Esophagus squamous epithelium (tissue), 5 donors: ENCODE measurements around the gene ENO4. TPM values are rescaled to one million over a fixed set of nuclear protein-coding genes. Genes with fewer than 3 reads are reported as not detected.

Experiments
- DNase-seq: peaks from one replicate; lab custom pipeline; 2025; lab: John Stamatoyannopoulos, UW
- H3K27ac ChIP-seq, 4 donors: fragments of 200-600 bp; sonication (generic); one replicate each; pipeline ENCODE4 v1.5.1; 2016 to 2019; ENCODE audit warnings: mild to moderate bottlenecking in 1 of 4
- H3K27me3 ChIP-seq, 4 donors: fragments of 200-600 bp; sonication (generic); 1 replicate in 3 of 4; 2 replicates in 1 of 4; pipeline versions ENCODE4 v1.5.1 to v1.6.0; 2017 to 2021; ENCODE audit warnings: antibody characterized with exemption in 1 of 4
- H3K36me3 ChIP-seq, 3 donors: fragments of 200-600 bp; sonication (generic); one replicate each; pipeline ENCODE4 v1.5.1; 2016 to 2019
- H3K4me1 ChIP-seq, 3 donors: fragments of 200-600 bp; sonication (generic); one replicate each; pipeline ENCODE4 v1.5.1; 2017 to 2019
- H3K4me3 ChIP-seq, 4 donors: fragments of 200-600 bp; sonication (generic); 1 replicate in 3 of 4; 2 replicates in 1 of 4; pipeline ENCODE4 v1.5.1; 2016 to 2019; ENCODE audit warnings: mild to moderate bottlenecking in 2 of 4, moderate library complexity in 1 of 4
- H3K9me3 ChIP-seq, 3 donors: fragments of 200-600 bp; sonication (generic); one replicate each; pipeline ENCODE4 v1.5.1; 2016 to 2019
- POLR2A ChIP-seq, 4 donors: fragments of 450-650 bp; IDR thresholded peaks; one replicate each; pipeline ENCODE4 v1.6.1; 2017; ENCODE audit warnings: antibody characterized with exemption in 4 of 4, mild to moderate bottlenecking in 4 of 4, moderate library complexity in 3 of 4
- WGBS, 2 donors: methylation state at CpG; one replicate each; pipeline ENCODE4 v1.1.5; 2018; 5-methylcytosine and 5-hydroxymethylcytosine counted together
- intact Hi-C: fragments of 100-400 bp; cut with DNase I; formaldehyde crosslinking; loops from one replicate; pipeline ENCODE4 v1.15.0; 2022
- total RNA-seq, 4 donors: library from RNA; depleted of rRNA; stranded (reverse); fragments of >200 nt; gene quantifications; one replicate each; pipeline ENCODE4 v1.1.0, GENCODE V29; 2016
- TF ChIP-seq, protein P1 (sequence below), 6 experiments: fragments of 450-650 bp in 4 of 6; fragments of 200-600 bp in 2 of 6; sonication (generic) in 2 of 6; IDR thresholded peaks; one replicate each; pipeline ENCODE4 v1.5.1; 2016 to 2019; ENCODE audit warnings: antibody characterized with exemption in 6 of 6, mild to moderate bottlenecking in 4 of 6, moderate library complexity in 4 of 6
- donor health status: DM: yes; HTN: yes; CAD: no.

The ENO4 gene
- total RNA-seq, 4 donors from 2014 or later: 0.19 to 0.64 TPM; not detected in 2

GRCh38 chr10:116892907-116893685 lies 43.8 kb downstream of the ENO4 start:
- DNase-seq: no peak
- Histone ChIP-seq H3K9me3 (no peaks in the 10 kb centered on the region), H3K27ac (no peak overlapping the region), H3K4me3 (no peak overlapping the region), H3K4me1 (peaks cover 0 to 15% (median 2%) of the 10 kb centered on the region in 3 donors), H3K36me3 (no peaks in the 10 kb centered on the region), H3K27me3 (no peaks in the 10 kb centered on the region)
- 61 to 73% methylated on average over 10 of the region's 11 CpGs for WGBS, 2 donors
- TF ChIP-seq POLR2A (IDR thresholded peaks at IDR 0.05): no peak
- TF ChIP-seq, protein P1, sequence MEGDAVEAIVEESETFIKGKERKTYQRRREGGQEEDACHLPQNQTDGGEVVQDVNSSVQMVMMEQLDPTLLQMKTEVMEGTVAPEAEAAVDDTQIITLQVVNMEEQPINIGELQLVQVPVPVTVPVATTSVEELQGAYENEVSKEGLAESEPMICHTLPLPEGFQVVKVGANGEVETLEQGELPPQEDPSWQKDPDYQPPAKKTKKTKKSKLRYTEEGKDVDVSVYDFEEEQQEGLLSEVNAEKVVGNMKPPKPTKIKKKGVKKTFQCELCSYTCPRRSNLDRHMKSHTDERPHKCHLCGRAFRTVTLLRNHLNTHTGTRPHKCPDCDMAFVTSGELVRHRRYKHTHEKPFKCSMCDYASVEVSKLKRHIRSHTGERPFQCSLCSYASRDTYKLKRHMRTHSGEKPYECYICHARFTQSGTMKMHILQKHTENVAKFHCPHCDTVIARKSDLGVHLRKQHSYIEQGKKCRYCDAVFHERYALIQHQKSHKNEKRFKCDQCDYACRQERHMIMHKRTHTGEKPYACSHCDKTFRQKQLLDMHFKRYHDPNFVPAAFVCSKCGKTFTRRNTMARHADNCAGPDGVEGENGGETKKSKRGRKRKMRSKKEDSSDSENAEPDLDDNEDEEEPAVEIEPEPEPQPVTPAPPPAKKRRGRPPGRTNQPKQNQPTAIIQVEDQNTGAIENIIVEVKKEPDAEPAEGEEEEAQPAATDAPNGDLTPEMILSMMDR (IDR thresholded peaks at IDR 0.05): no peak
- intact Hi-C loops: no loop called here

- TF ChIP-seq, protein P1 (IDR thresholded peaks at IDR 0.05): no peak
- no peak for TF ChIP-seq POLR2A (IDR thresholded peaks at IDR 0.05)
- no peak for DNase-seq
- Histone ChIP-seq H3K9me3 (no peaks in the 10 kb centered on the region), H3K4me3 (no peak overlapping the region), H3K27ac (no peak overlapping the region), H3K4me1 (peaks cover 0 to 9% (median 0%) of the 10 kb centered on the region in 3 donors), H3K36me3 (no peaks in the 10 kb centered on the region), H3K27me3 (no peaks in the 10 kb centered on the region)
- intact Hi-C loops: no loop called here
Observed at GRCh38 chr10:116893686-116894037, 44.4 kb downstream of the ENO4 start.

GRCh38 chr10:116899626-116900025 lies 50.3 kb downstream of the ENO4 start:
- Histone ChIP-seq H3K36me3 (peaks cover 0 to 30% (median 0%) of the 10 kb centered on the region in 3 donors), H3K27me3 (no peaks in the 10 kb centered on the region), H3K27ac (no peak overlapping the region), H3K4me3 (no peak overlapping the region), H3K4me1 (no peaks in the 10 kb centered on the region), H3K9me3 (no peaks in the 10 kb centered on the region)
- DNase-seq: no peak
- intact Hi-C loops: no loop called here
- 80 to 82% methylated on average over 4 of the region's 4 CpGs for WGBS, 2 donors
- TF ChIP-seq POLR2A (IDR thresholded peaks at IDR 0.05): no peak
- TF ChIP-seq, protein P1 (IDR thresholded peaks at IDR 0.05): no peak

DNA sequence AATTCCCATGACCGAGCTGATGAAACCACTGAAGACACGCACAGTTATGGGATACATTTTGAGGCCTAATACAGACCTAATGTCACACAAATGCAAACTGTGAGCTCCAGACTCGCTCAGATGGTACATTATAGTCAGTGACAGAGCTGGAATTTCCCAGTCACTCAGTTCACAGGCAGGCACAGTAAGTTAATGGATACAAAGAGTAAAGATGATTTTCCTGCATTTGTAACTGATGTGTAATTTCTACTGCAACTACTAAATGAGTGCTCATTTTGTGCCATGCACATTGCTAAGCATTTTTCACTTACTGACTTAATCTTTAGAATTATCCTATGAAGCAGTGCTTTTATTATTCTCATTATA lies 56.5 kb downstream of the ENO4 start:
- TF ChIP-seq, protein P1 (IDR thresholded peaks at IDR 0.05): no peak
- no peak for TF ChIP-seq POLR2A (IDR thresholded peaks at IDR 0.05)
- no peak overlapping the region for H3K27ac ChIP-seq
- H3K9me3 ChIP-seq: no peaks in the 10 kb centered on the region
- peaks cover 0 to 36% (median 0%) of the 10 kb centered on the region in 3 donors for H3K36me3 ChIP-seq
- intact Hi-C loops: no loop called here
- peaks cover 0 to 4% (median 0%) of the 10 kb centered on the region in 3 donors for H3K4me1 ChIP-seq
- no peak overlapping the region for H3K4me3 ChIP-seq
- 92 to 96% methylated on average over 3 of the region's 3 CpGs for WGBS, 2 donors
- DNase-seq: no peak
- H3K27me3 ChIP-seq: no peaks in the 10 kb centered on the region

- no peak overlapping the region for H3K27ac ChIP-seq
- TF ChIP-seq POLR2A (IDR thresholded peaks at IDR 0.05): no peak
- TF ChIP-seq, protein P1 (IDR thresholded peaks at IDR 0.05): no peak
- intact Hi-C loops: no loop called here
- H3K4me1 ChIP-seq: peaks cover 0 to 4% (median 0%) of the 10 kb centered on the region in 3 donors
- DNase-seq: no peak
- no peak overlapping the region for H3K4me3 ChIP-seq
- peaks cover 0 to 43% (median 0%) of the 10 kb centered on the region in 3 donors for H3K36me3 ChIP-seq
- H3K9me3 ChIP-seq: no peaks in the 10 kb centered on the region
- 68 to 75% methylated on average over 6 of the region's 6 CpGs for WGBS, 2 donors
- H3K27me3 ChIP-seq: no peaks in the 10 kb centered on the region
Observed at GRCh38 chr10:116907245-116907987, 58.1 kb downstream of the ENO4 start.
